Upper lobe of left lung (tissue), 4 donors: ENCODE data around the gene N4BP2L1.

ENCODE experiments used
- EP300 ChIP-seq, 4 donors: sonication (generic); formaldehyde crosslinking; IDR thresholded peaks; one replicate each; pipeline ENCODE4 v1.5.1; 2017; ENCODE audit warnings: antibody characterized with exemption in 4 of 4, control low read depth in 2 of 4
- POLR2A ChIP-seq, 4 donors: fragments of 450-650 bp; IDR thresholded peaks; one replicate each; pipeline ENCODE4 v1.5.1; 2016 to 2017; ENCODE audit warnings: antibody characterized with exemption in 4 of 4, mild to moderate bottlenecking in 2 of 4
- POLR2AphosphoS5 ChIP-seq, 2 donors: sonication (generic); formaldehyde crosslinking; IDR thresholded peaks; one replicate each; pipeline ENCODE4 v1.5.1; 2017; ENCODE audit warnings: antibody characterized with exemption in 2 of 2
- TF ChIP-seq, protein P1 (sequence below), 6 experiments: fragments of 450-650 bp in 4 of 6; fragments of 200-600 bp in 2 of 6; sonication (generic) in 2 of 6; IDR thresholded peaks; one replicate each; pipeline ENCODE4 v1.5.1; 2016 to 2019; ENCODE audit warnings: antibody characterized with exemption in 6 of 6

DNA sequence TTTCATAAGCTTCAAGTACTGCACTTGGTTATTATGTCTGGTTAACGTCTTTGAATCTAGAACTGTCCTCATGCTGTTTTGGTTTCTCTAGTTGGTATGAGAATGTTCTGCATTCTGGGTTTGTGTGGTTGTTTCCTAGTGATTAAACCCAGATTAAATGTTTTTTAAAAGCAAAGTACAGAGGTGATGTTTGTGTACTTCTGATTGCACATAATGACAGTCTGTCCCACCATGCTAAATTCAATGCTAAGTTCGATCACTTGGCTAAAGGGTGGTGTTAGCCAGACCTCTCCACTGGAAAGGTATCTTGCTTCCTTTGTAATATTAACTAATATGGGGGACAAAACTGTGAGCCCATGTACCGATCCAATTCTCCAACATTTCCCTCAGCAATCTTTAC lies 14.6 kb downstream of the N4BP2L1 start:
- TF ChIP-seq POLR2AphosphoS5 (IDR thresholded peaks at IDR 0.05) (no peak), POLR2A (IDR thresholded peaks at IDR 0.05) (no peak), EP300 (IDR thresholded peaks at IDR 0.05) (no peak)
- TF ChIP-seq, protein P1, sequence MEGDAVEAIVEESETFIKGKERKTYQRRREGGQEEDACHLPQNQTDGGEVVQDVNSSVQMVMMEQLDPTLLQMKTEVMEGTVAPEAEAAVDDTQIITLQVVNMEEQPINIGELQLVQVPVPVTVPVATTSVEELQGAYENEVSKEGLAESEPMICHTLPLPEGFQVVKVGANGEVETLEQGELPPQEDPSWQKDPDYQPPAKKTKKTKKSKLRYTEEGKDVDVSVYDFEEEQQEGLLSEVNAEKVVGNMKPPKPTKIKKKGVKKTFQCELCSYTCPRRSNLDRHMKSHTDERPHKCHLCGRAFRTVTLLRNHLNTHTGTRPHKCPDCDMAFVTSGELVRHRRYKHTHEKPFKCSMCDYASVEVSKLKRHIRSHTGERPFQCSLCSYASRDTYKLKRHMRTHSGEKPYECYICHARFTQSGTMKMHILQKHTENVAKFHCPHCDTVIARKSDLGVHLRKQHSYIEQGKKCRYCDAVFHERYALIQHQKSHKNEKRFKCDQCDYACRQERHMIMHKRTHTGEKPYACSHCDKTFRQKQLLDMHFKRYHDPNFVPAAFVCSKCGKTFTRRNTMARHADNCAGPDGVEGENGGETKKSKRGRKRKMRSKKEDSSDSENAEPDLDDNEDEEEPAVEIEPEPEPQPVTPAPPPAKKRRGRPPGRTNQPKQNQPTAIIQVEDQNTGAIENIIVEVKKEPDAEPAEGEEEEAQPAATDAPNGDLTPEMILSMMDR (IDR thresholded peaks at IDR 0.05) = no peak
